Measurements from ENCODE around the gene ETS1.

DNA sequence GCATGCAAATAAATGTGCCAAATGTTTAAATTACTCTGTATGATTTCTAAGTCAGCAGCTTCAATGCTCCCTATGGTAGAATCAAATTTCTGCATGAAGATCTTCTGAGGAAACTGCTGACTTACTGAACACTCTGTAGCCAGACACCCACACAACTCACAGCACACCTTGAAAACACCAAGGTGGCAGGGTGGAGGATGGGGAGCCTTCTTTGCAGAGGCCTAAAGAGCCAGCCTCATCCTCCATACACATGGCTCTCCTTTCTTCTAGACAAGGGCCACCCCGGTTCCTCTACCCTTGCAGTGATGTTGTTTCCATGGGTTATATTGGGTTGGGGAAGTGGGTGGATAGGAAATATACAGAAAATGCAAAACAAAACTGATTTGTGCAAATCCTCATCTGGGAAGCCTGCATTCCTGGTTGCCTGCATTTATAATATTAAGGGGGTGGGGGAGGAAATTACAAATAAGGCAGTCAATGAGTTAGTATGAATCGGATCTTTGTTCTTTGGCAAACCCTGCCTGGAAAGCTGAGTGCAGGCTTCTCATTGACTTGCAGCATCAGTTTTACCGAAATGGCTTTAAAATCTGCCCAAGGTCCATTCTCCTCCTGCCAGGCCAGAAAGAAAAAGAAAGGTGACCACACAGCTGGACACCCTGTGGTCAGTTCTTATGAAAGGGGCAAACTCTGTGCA, 15.8 kb upstream of the ETS1 start:
- TF ChIP-seq EP300 (IDR thresholded peaks at IDR 0.05) = no peak
- TF ChIP-seq, protein P1, sequence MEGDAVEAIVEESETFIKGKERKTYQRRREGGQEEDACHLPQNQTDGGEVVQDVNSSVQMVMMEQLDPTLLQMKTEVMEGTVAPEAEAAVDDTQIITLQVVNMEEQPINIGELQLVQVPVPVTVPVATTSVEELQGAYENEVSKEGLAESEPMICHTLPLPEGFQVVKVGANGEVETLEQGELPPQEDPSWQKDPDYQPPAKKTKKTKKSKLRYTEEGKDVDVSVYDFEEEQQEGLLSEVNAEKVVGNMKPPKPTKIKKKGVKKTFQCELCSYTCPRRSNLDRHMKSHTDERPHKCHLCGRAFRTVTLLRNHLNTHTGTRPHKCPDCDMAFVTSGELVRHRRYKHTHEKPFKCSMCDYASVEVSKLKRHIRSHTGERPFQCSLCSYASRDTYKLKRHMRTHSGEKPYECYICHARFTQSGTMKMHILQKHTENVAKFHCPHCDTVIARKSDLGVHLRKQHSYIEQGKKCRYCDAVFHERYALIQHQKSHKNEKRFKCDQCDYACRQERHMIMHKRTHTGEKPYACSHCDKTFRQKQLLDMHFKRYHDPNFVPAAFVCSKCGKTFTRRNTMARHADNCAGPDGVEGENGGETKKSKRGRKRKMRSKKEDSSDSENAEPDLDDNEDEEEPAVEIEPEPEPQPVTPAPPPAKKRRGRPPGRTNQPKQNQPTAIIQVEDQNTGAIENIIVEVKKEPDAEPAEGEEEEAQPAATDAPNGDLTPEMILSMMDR (IDR thresholded peaks at IDR 0.05) = no peak
- TF ChIP-seq POLR2A (IDR thresholded peaks at IDR 0.05) = no peak
